HCT116 (cell line): ENCODE data around the gene SLC38A9. TPM values are rescaled to one million over a fixed set of nuclear protein-coding genes. Genes with fewer than 3 reads are reported as not detected.

ENCODE experiments used
- ATAC-seq: fragments of 200-7000 bp; cut with Tn5 transposase; 2 replicates; pipeline ENCODE4 v1.9.1; 2020; ENCODE audit warnings: mild to moderate bottlenecking, moderate library complexity
- BruUV-seq: library from RNA; stranded (reverse); fragments of 400-500 nt; replicated peaks from 2 replicates; lab custom pipeline; 2021; lab: Mats Ljungman, UMichigan
- CTCF ChIA-PET: fragments of 300-600 bp; sonication (Branson Sonifier 250); formaldehyde crosslinking; loops from one replicate; lab custom pipeline; 2021; ENCODE audit warnings: antibody characterized with exemption; lab: Charles Lee
- POLR2A ChIA-PET: fragments of 300-600, 350-600 bp; sonication (Branson Sonifier 250); formaldehyde crosslinking; loops from one replicate; lab custom pipeline; 2021; ENCODE audit warnings: antibody characterized with exemption; lab: Charles Lee
- RAD21 ChIA-PET, 2 experiments: fragments of 300-600 bp; sonication (Branson Sonifier 250); formaldehyde crosslinking; loops; one replicate each; lab custom pipeline; 2023; ENCODE audit warnings: low total read pairs in 2 of 2; ENCODE audit not compliant: uncharacterized antibody in 2 of 2, unreplicated experiment in 2 of 2, low non-redundant PET in 1 of 2; lab: Charles Lee
- DNase-seq: peaks from one replicate; pipeline ENCODE4 v3.0.0-alpha.2; 2010; ENCODE audit warnings: low read depth, low spot score
- H2AFZ ChIP-seq: fragments of 200-600 bp; shearing (Covaris generic), sonication (generic); 2 replicates; pipeline ENCODE4 v1.6.1; 2017; ENCODE audit warnings: low read depth, mixed run types, mixed read lengths, antibody characterized with exemption, low read length; ENCODE audit not compliant: poor library complexity, severe bottlenecking
- H3K27ac ChIP-seq: 2 replicates; pipeline ENCODE4 v1.5.1; 2012; ENCODE audit warnings: low read depth, low read length
- H3K27me3 ChIP-seq: fragments of 200-600 bp; sonication (generic); 2 replicates; pipeline ENCODE4 v1.6.1; 2016; ENCODE audit warnings: mixed run types, low read length, mixed read lengths; ENCODE audit not compliant: insufficient read depth
- H3K36me3 ChIP-seq, 2 experiments: fragments of 200-500 bp in 1 of 2; fragments of 200-600 bp in 1 of 2; sonication (Bioruptor generic) in 1 of 2; sonication (generic) in 1 of 2; 2 replicates each; pipeline versions ENCODE4 v1.5.1 to v1.6.1; 2014 to 2016; ENCODE audit warnings: low read length in 2 of 2, inconsistent platforms in 1 of 2, mixed read lengths in 1 of 2, mixed run types in 1 of 2; ENCODE audit not compliant: insufficient read depth in 2 of 2, control insufficient read depth in 1 of 2
- H3K4me1 ChIP-seq, 2 experiments: fragments of 200-600 bp in 1 of 2; sonication (generic) in 1 of 2; 2 replicates each; pipeline versions ENCODE4 v1.5.1 to v1.6.1; 2012 to 2017; ENCODE audit warnings: low read length in 2 of 2, inconsistent platforms in 1 of 2, mild to moderate bottlenecking in 1 of 2, mixed read lengths in 1 of 2, mixed run types in 1 of 2, moderate library complexity in 1 of 2; ENCODE audit not compliant: insufficient read depth in 2 of 2, control insufficient read depth in 1 of 2
- H3K4me2 ChIP-seq: fragments of 200-600 bp; sonication (generic); 2 replicates; pipeline ENCODE4 v1.6.1; 2017; ENCODE audit warnings: mixed run types, low read length, mixed read lengths
- H3K4me3 ChIP-seq, 2 experiments: fragments of 200-600 bp in 1 of 2; sonication (generic) in 1 of 2; replicated peaks in 1 of 2; 2 replicates each; pipeline ENCODE4 v1.5.1; 2011 to 2016; ENCODE audit warnings: low read length in 2 of 2, control low read depth in 1 of 2, low read depth in 1 of 2, mild to moderate bottlenecking in 1 of 2, mixed read lengths in 1 of 2, mixed run types in 1 of 2
- H3K79me2 ChIP-seq: fragments of 200-600 bp; sonication (generic); 2 replicates; pipeline ENCODE4 v1.6.1; 2017; ENCODE audit warnings: mild to moderate bottlenecking, mixed run types, low read length, moderate library complexity, mixed read lengths; ENCODE audit not compliant: insufficient read depth
- H3K9ac ChIP-seq: fragments of 200-600 bp; sonication (generic); 2 replicates; pipeline ENCODE4 v1.6.1; 2016; ENCODE audit warnings: low read length, mixed read lengths
- H3K9me2 ChIP-seq: fragments of 200-600 bp; sonication (generic), shearing (Covaris generic); 2 replicates; pipeline ENCODE4 v1.6.1; 2017; ENCODE audit warnings: mixed run types, mild to moderate bottlenecking, moderate library complexity; ENCODE audit not compliant: insufficient read depth
- H3K9me3 ChIP-seq, 2 experiments: fragments of 200-500 bp in 1 of 2; fragments of 200-600 bp in 1 of 2; sonication (Bioruptor generic) in 1 of 2; sonication (generic) in 1 of 2; 2 replicates each; pipeline ENCODE4 v1.6.1; 2014 to 2017; ENCODE audit warnings: low read length in 2 of 2, mixed read lengths in 2 of 2, inconsistent platforms in 1 of 2, low read depth in 1 of 2, mild to moderate bottlenecking in 1 of 2, mixed run types in 1 of 2, moderate library complexity in 1 of 2; ENCODE audit not compliant: control insufficient read depth in 1 of 2, insufficient read depth in 1 of 2
- H4K20me1 ChIP-seq: fragments of 200-600 bp; sonication (generic), shearing (Covaris generic); 2 replicates; pipeline ENCODE4 v1.6.1; 2017; ENCODE audit warnings: mixed run types, mild to moderate bottlenecking, moderate library complexity; ENCODE audit not compliant: insufficient read depth
- CBX3 ChIP-seq: IDR thresholded peaks from 2 replicates; pipeline ENCODE4 v1.6.1; 2012; ENCODE audit warnings: low read depth
- CEBPB ChIP-seq: IDR thresholded peaks from 2 replicates; pipeline ENCODE4 v1.6.1; 2012; ENCODE audit warnings: low read depth
- CTCF ChIP-seq, 3 experiments: fragments of 200-600 bp in 1 of 3; sonication (generic) in 1 of 3; IDR thresholded peaks in 2 of 3; conservative IDR thresholded peaks in 1 of 3; 2 replicates each; pipeline ENCODE4 v1.5.1; 2012 to 2017; ENCODE audit warnings: low read depth in 2 of 3, low read length in 2 of 3, antibody characterized with exemption in 1 of 3, borderline replicate concordance in 1 of 3, control low read depth in 1 of 3, mild to moderate bottlenecking in 1 of 3, mixed read lengths in 1 of 3, mixed run types in 1 of 3, moderate library complexity in 1 of 3; ENCODE audit not compliant: insufficient read depth in 1 of 3
- EGR1 ChIP-seq: IDR thresholded peaks from 2 replicates; pipeline ENCODE4 v1.6.1; 2012; ENCODE audit warnings: low read depth
- EZH2 ChIP-seq: fragments of 200-600 bp; sonication (generic); IDR thresholded peaks from 2 replicates; pipeline ENCODE4 v1.6.1; 2017; ENCODE audit warnings: antibody characterized with exemption, mixed run types
- EZH2phosphoT487 ChIP-seq: fragments of 200-600 bp; IDR thresholded peaks from 2 replicates; pipeline ENCODE4 v1.6.1; 2018; ENCODE audit warnings: antibody characterized with exemption, borderline replicate concordance
- FOSL1 ChIP-seq: IDR thresholded peaks from 2 replicates; pipeline ENCODE4 v1.6.1; 2012; ENCODE audit warnings: low read depth
- POLR2A ChIP-seq: IDR thresholded peaks from 2 replicates; pipeline ENCODE4 v1.7.0; 2011; ENCODE audit warnings: borderline replicate concordance; ENCODE audit not compliant: insufficient read depth, insufficient read length; ENCODE audit errors: extremely low read depth
- POLR2AphosphoS5 ChIP-seq: IDR thresholded peaks from 2 replicates; pipeline ENCODE4 v1.6.1; 2011; ENCODE audit warnings: mild to moderate bottlenecking, low read depth, low read length, moderate library complexity
- SIN3A ChIP-seq: IDR thresholded peaks from 2 replicates; pipeline ENCODE4 v1.6.1; 2012; ENCODE audit warnings: low read depth
- SRF ChIP-seq: IDR thresholded peaks from 2 replicates; pipeline ENCODE4 v1.6.1; 2012; ENCODE audit warnings: low read depth
- TCF7L2 ChIP-seq: IDR thresholded peaks from 2 replicates; pipeline ENCODE4 v1.7.0; 2011; ENCODE audit warnings: borderline replicate concordance, inconsistent platforms; ENCODE audit not compliant: insufficient read depth, insufficient read length; ENCODE audit errors: extremely low read depth
- YY1 ChIP-seq: IDR thresholded peaks from 2 replicates; pipeline ENCODE4 v1.6.1; 2011; ENCODE audit warnings: low read length, low read depth, moderate library complexity, mild to moderate bottlenecking; ENCODE audit not compliant: insufficient replicate concordance; ENCODE audit errors: extremely low read depth
- ZBTB33 ChIP-seq: IDR thresholded peaks from 2 replicates; pipeline ENCODE4 v1.6.1; 2011; ENCODE audit warnings: mild to moderate bottlenecking, low read length, moderate library complexity; ENCODE audit not compliant: insufficient replicate concordance; ENCODE audit errors: extremely low read depth
- ZNF274 ChIP-seq: fragments of 200-500 bp; sonication (Bioruptor generic); IDR thresholded peaks from 2 replicates; pipeline ENCODE4 v1.6.1; 2014; ENCODE audit warnings: mild to moderate bottlenecking, low read depth, low read length, inconsistent platforms
- intact Hi-C: fragments of 100-400 bp; cut with micrococcal nuclease; formaldehyde crosslinking; loops from 2 replicates; pipeline ENCODE4 v1.10.0; 2022
- total RNA-seq: library from RNA; stranded (reverse); gene quantifications from one replicate; pipeline ENCODE4 v1.2.1, GENCODE V29; 2021; ENCODE audit not compliant: unreplicated experiment

Gene SLC38A9
- total RNA-seq, 1 experiment from 2014 or later, result 12.6 TPM

GRCh38 chr5:55638455-55638854 is 73.7 kb downstream of the SLC38A9 start:
- Histone ChIP-seq H3K9ac (no peak overlapping the region), H4K20me1 (no peaks in the 10 kb centered on the region), H3K4me3 (no peak overlapping the region), H3K27me3 (no peaks in the 10 kb centered on the region), H3K36me3 (no peaks in the 10 kb centered on the region), H3K27ac (no peak overlapping the region), H3K4me2 (no peak overlapping the region), H3K4me1 (peaks cover 0 to 19% of the 10 kb centered on the region in 2 experiments; a peak in 2 of 4 replicates), H3K9me3 (no peaks in the 10 kb centered on the region), H2AFZ (no peak overlapping the region), H3K79me2 (no peaks in the 10 kb centered on the region), H3K9me2 (no peaks in the 10 kb centered on the region)
- ChIA-PET RAD21 (no interaction called here), POLR2A (no interaction called here), CTCF (no interaction called here)
- no peak for TF ChIP-seq SRF
- TF ChIP-seq EGR1, result no peak
- no peak for TF ChIP-seq ZNF274
- TF ChIP-seq EZH2phosphoT487, result no peak
- no peak for TF ChIP-seq POLR2A
- DNase-seq (no peak), ATAC-seq (no peak)
- intact Hi-C loops, result no loop called here
- no TSS peak for BruUV-seq

GRCh38 chr5:55638051-55638450 is 74.1 kb downstream of the SLC38A9 start:
- ChIA-PET POLR2A (no interaction called here), CTCF (no interaction called here)
- ATAC-seq (no peak), DNase-seq (no peak)
- Histone ChIP-seq H3K27ac (no peak overlapping the region), H3K4me1 (peaks cover 0 to 23% of the 10 kb centered on the region in 2 experiments; a peak in 2 of 4 replicates), H3K4me3 (no peak overlapping the region), H4K20me1 (no peaks in the 10 kb centered on the region)
- TF ChIP-seq EGR1 (no peak), TCF7L2 (no peak), YY1 (no peak), CEBPB (no peak), EZH2phosphoT487 (no peak), ZBTB33 (no peak), SIN3A (no peak), POLR2AphosphoS5 (no peak), FOSL1 (no peak), CBX3 (no peak), CTCF (IDR thresholded peaks at IDR 0.05 in 2 of 3, conservative IDR thresholded peaks at IDR 0.05 in 1 of 3; ENCODE audit: borderline replicate concordance in 1 of 3, insufficient read depth in 1 of 3, low read depth in 2 of 3, low read length in 2 of 3) (no peak), POLR2A (no peak), EZH2 (no peak), SRF (no peak)
- TF ChIP-seq, all 23 proteins: peak for 0
- no peaks in the 10 kb centered on the region for H3K9me3 ChIP-seq
- no peaks in the 10 kb centered on the region for H3K79me2 ChIP-seq
- no peaks in the 10 kb centered on the region for H3K27me3 ChIP-seq
- no peaks in the 10 kb centered on the region for H3K36me3 ChIP-seq
- H3K4me2 ChIP-seq, result no peak overlapping the region
- H2AFZ ChIP-seq, result no peak overlapping the region
- H3K9ac ChIP-seq, result no peak overlapping the region
- intact Hi-C loops, result no loop called here
- BruUV-seq, result no TSS peak
- RAD21 ChIA-PET, result no interaction called here
- H3K9me2 ChIP-seq, result no peaks in the 10 kb centered on the region
